Fibroblast of the conjunctiva (primary cell): ENCODE data around the gene HOXB3.
A peak's percentile ranks its signal among the peaks of the same experiment; 100 is the strongest.

Experiments
- DNase-seq: peaks from one replicate; pipeline ENCODE4 v3.0.0-alpha.2; 2010; ENCODE audit warnings: low read depth

HOXB3 gene

DNA sequence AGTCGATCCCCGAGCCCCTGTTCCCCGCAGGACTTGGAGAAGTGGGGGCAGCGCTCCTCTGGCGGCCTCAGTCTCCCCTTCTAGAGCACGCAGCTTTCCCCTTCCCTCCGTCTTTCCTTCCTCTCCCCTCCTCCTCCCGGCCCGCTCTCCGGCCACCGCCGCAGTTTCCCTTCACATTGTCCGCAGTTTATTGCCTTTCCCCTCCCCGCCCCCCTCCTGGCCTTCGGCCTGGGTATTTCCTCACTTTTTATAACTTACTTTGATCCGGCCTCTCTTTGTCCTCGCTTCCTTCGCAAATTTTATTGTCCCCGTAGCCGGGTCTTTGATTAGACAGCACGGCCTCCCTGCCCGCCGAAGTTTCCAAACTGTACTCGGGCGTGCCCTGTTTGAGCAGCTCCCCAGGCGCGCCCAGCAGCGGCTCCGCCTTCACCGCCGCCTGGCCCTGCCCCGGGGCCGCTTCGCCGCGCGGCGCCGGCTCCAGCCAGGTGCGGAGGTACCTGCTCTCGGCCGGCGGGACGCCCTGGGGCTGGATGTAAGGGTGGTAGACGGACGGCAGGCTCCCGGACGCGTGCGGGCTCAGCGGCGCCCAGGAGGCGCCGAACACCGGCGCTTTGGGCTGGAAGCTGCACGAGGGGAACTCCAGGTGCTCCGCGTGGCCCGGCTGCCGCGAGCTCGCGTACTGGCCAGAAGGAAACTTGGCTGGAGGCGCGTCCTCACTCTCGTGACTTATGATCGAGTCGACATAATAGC lies 35.6 kb upstream of the HOXB3 start:
- no peak for DNase-seq

DNA sequence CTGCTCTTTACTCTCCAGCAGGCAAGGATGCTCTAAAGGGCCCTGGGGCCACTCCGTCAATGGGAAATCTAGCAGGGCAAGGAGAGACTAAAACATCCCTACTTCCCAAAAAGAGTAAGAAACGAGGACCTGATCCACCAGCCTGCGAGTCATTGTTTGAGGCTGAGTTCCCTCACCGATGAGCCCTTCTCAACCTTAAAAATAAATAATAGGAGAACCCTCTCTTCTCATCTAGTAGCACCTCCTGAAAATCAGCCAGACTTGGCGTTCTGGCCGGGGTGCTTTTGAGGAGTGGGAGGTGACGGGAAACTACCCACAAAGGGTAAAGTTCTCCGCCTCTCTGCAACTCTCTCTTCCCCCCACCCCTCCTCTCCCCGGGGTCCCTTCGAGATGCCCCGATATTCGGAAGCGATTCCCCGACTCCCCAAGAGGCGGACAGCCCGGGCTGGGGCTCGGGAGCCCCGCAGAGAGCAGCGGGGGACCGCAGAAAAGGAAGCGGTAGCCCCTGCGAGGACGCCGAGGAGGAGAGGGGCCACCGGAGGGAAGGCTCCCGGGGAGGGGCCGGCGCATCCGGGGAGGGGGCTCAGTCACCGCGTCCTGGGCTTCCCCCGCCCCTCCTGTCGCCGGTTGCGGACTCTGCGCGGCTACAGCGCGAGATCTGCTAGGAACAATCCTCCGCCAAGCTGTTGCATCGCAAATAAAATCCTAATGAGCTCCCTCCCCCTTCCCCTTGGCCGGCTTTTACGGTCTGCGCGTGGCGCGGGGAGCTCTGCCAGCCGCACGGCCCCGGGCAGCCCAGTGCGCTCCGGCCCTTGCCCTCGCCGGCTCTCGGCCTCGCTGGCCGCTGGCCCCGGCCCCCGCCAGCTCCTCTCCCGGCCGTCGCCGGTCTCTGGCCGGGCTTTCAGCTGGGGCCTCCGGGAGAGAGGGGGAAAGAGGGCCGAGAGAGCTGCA lies 34.8 kb upstream of the HOXB3 start:
- no peak for DNase-seq

DNA sequence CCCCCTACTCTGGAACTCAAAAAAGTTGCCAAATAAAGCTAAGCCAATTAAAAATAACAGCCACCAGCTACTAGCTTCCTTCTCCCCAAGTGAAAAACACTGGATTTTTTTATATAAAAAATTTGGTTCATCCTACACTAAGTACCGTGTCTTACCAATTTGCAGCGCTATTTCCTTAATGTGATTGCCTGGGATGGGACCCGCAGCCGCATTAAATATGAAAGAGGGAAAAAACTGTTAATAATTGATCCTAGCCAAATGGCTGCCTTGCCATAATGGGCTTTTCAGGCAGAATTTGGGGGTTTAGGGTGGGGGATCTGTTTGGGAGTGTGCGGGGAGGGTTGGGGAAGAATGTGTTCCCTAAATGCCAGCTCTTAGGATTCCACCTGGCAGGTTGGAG lies 34.1 kb upstream of the HOXB3 start:
- no peak for DNase-seq

DNA sequence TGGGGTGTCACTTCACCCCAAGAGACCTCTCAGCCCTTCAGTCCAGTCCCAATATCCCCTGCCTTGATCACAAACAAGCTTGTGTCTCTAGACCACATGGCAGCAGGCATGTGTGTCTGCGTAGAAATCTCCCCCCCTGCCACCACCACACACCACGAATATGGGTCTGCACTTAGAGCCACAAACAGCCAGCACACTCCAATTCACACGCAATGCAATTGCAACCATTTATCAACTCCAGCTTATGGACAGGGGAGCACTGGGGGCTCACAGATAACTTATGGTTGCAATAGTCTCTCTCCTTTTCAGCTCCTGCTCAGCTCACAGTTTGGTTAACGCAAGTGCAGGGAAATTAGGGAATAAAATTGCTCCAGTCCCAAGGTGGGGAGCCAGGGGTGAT lies 33.5 kb upstream of the HOXB3 start:
- DNase-seq, result no peak

DNA sequence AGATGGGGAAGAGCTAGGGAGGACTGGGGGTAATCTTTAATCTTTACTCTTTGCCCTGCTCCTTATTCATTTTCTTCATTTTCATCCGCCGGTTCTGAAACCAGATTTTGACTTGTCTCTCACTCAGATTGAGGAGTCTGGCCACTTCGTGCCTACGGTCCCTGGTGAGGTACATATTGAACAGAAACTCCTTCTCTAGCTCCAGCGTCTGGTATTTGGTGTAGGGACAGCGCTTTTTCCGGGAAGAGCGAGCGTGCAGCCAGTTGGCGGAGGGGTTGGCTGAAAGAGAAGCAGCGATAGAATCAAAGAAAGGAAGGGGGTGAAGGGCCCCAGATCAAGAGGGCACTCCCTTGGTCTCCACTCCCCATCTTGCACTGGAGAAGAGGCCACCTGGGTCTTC lies 32.8 kb upstream of the HOXB3 start:
- no peak for DNase-seq

DNA sequence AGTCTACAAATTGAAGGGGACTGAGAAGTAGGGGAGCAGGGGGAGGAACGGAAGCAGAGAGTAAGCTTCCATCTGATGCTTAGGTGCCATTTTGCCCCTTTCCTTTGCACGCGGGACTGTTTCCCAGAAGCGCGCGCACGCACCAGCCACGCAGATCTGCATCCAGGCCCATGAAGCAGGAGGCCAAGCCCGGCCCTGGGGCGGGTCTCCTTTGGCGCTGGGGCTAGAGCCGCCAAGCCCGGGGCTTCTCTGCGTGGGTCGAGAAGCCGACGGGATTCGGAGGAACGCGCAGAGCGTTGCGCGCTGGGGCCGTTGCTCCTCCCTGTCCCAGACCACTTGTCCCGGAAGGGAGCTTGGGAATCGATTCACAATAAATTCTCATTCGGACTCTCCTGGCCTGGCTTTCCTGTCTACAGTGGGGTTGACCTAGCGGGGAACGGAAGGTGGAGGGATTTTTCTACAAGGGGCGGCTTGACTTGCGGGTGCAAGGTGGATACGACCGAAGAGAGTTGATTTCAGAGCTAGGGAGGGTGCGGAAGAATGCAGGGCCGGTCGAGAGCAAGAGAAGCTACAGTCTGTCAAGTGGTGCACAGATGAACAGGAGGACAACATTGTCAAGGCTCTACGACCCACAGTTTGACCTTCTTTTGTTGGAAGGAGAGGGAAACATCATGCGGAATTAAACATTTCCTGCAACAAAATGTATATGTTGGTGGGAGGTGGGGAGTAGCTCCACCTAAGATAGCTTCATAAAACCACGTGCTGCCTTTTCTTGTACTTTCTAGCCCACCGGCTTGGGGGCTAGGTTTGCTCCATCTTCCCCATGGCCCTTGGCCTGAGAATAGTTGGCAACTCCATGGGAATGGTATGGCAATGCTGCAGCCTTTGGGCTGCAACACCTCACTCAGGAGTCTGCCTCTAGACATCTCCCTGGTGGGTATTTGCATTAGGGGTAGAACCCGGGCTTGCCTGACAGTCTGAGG lies 31.7 kb upstream of the HOXB3 start:
- DNase-seq, result no peak

DNA sequence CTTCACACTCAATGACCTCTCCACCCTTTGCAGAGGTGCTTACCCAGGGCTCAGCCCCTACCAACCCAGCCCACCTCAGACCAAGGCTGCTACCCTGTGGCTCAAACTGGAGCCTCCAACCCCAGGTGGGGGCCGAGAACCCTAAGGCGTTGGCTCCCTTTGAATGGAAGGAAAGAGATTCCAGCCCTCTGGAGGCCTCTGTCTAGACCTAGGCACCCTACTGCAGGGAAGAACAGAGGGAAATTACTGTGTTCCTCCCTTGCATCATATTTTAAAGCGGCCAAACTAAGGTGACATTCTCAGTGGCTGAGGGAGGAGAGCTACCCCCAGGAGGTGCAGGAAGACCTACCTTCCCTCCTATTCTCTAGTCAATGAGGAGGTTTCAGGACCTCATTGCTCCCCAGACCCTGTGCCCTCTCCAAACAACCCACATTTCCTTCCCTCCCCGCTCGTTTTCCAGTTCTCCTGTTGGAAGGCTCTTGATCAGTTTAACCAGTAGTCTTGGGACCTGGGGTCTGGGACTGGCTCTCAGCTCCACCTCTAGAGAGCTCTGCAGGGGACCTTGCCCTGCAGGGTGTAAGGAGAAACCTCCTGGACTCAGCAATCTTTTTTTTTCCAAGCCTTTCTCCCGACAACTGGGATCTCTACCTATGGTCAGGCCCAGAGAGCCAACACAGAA lies 30.6 kb upstream of the HOXB3 start:
- no peak for DNase-seq

DNA sequence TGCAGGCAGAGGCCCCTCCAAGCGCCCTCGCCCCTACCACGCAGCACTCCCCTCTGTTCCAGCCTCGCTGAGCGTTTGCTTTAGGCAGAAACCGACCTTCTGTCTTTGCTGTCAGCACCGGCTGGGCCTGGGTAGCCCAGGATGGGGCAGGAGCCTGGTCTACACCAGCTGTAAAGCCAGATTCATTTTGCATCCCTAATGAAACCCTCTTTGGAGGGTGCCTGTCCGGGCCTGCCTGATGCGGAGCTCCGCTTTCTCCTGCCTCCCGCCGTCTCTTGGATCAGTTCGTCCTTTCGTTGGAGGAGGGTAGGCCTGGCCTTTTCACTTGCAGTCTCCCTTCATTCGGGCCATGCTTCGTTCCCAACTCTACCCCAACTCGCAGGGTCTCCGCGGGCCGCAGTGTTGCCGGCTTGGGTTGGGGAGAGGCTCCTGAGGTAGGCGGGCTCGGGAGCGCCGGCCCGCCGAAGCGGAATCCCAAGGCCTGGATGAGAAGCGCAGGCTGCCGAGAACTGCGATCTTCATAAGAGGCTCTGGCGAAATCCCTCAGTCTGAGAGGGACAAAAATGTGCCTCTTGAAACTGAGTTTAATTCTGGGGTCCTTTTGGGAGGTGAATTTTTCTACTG lies 29.9 kb upstream of the HOXB3 start:
- no peak for DNase-seq

DNA sequence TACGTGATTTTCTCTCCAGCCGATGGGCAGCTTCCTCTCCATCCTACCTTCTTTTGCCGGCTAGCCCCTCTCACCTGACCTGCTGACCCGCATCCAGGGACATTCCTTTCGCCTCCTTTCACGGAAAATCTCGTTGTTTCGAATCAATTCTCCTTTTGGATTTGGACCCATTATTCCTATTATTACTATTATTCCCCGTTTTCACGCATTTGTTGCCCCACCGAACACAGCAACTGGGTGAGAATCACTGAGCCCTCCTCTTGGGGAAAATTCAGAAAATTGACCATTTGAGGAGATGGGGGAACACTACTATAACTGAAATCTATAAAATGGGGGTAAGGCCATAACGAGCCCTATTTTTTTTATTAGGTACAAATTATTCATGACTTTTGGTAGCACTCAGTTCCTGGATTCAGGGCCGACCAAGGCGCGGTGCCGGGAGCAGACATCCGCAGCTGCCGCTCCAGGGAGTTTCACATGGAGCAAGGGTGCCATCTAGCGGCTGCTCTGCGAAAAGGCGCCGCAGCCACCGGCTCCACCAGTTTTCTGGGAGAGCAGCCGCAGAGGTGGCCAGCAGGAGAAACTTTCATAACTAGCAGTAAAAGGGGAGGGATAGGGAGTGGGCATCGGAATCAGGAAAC lies 28.3 kb upstream of the HOXB3 start:
- DNase-seq, result peak; percentile 49

DNA sequence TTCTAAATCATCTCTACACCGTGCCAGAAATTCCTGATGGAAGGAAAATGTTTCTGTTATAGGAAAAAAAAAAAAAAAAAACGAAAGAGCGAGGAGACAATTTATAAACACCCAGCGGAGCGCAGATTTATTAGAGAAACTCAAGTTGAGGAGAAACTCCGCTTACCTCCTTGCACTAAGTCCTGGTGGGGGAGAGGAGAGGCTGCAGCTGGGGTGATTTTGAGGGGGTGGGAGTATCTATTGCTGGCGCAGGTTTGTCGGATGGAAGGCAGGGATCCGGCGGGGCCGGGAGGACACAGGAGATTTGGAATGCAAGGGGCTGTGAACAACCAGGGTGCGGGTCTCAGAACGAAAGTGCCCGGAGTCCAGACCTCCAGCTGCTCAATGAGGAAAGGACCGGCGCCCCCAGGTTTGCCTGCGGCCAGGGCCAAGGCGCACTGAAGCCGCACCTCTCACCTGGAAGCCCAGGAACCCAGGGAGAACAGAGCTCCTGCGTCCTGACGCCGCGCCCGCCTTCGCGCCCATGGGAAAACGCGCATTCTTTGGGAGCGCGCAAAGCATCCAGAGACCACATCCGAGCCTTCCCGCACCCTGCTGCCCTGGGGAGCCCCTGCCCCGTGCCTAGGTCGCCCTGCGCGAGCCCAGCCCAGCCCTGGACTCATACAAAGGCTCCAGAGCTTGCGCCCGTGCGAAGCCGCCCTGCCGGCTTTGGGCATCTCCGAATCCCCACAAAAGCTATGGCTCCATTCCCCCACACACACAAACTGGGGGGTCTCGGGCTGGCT lies 27.6 kb upstream of the HOXB3 start:
- no peak for DNase-seq

DNA sequence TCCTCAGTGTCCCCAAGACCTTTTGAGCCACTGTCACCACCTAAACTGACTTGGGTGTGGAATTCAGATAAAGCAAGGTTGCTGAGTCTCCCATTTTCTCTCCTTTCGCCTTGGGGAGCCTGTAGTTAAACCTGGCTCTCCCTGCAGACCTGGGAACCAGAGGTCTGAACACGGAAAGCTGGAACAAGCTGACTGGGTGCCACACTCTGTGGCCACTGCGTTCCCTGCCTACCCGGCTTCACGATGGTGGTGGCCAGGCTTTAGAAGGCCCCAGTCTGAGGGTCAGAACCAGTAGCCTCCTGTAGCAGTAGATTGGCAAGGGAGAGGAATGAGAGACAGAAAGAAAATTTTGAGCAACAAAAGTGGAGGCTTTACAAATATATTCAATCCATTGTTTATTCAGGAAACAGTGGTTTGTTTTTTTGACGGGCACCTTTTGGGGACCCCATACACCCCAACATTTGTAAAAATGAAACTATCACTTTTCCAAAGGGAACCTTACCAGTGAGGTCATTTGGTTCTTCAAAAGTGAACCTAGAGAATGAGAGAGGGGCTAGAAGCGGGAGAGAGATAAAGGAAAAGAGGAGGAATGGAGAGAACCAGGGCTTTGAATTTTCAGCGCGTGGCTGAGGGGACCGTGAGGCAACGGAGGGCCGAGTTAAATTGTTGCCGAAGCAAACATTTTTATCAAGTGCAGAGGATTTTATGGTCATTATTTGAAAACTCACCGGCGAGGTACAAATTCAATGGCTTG lies 26.9 kb upstream of the HOXB3 start:
- DNase-seq, result no peak

DNA sequence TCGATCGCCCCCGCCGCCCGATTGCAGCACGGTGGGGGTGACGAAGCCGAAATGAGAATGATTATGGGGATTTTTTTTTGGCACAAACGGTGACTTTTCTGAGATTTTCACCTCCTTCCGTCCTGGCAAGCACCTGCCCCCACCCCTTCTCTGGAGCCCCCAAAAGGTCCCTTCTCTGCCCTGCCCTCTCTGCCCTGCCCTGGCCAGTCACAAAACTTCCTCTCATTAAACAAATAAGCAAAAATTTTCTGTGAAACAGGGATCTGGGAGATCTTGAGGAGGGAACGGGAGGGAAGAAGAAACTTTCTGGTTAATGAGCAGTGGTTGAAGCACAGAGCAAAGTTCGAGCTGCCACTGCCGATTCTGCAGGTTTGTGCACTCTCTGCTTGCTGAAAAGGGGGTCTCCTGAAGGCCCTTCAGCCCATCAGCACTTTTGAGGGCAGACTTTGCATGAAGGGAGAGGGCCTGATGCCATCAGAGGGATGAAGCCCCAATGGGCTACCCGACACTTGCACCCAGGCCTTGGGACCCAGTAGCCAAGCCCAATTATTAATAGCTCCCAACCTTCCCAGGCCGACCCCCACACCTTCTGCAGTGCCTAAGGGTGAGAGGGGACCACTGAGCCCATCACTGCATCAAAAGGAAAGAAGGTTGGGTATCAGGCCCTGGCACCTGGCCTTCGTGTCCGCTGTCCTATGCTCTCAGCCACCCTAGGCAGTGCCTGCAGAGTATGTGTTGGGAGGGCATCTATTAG lies 26.1 kb upstream of the HOXB3 start:
- DNase-seq, result no peak

DNA sequence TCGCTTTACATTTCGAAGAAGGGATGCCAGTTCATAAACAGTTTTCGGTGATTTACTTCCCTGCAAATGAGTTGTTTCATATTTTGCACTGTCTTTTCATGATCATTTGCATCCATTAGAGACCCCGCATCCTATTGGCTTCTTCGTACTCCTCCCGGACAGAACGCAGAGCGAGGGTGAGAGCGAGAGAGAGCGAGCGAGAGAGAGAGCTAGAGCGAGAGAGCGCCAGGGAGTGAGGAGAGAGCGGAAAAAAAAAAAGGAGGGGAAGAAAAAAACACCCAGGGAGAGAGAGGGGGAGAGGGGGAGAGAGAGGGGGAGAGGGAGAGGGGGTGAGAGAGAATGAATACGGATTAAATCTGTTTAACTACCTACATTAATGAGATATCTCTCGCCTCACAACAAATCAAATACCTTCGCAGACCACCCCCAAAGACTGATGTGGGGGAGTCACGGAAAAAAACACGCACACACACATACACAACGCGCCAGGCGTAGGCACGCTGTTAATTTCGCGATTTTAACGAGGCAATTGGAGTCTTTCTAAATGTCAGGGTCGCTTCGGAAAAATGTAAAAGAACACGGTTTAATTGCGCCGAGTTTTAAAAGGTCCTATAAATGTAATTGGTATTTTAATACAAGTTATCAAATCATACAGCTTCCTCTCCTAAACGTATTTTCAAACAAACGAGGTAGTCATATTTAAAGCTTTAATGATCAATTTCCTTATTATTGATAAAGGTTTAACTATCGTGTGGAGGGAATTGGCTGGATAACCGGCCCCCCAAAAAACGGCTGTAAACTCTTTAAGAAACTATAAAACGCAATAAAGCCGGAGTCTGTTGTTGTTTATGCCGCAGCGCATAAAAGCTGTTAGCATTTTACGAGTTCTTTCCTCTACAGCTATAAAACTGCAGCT lies 25.3 kb upstream of the HOXB3 start, which contains the start of gene HOXB8:
Gene HOXB8, minus strand, starts transcription at position 246 of the 916 bp plus-strand sequence. CDS start 588 bp downstream, outside the sequence.
- DNase-seq, result no peak

DNA sequence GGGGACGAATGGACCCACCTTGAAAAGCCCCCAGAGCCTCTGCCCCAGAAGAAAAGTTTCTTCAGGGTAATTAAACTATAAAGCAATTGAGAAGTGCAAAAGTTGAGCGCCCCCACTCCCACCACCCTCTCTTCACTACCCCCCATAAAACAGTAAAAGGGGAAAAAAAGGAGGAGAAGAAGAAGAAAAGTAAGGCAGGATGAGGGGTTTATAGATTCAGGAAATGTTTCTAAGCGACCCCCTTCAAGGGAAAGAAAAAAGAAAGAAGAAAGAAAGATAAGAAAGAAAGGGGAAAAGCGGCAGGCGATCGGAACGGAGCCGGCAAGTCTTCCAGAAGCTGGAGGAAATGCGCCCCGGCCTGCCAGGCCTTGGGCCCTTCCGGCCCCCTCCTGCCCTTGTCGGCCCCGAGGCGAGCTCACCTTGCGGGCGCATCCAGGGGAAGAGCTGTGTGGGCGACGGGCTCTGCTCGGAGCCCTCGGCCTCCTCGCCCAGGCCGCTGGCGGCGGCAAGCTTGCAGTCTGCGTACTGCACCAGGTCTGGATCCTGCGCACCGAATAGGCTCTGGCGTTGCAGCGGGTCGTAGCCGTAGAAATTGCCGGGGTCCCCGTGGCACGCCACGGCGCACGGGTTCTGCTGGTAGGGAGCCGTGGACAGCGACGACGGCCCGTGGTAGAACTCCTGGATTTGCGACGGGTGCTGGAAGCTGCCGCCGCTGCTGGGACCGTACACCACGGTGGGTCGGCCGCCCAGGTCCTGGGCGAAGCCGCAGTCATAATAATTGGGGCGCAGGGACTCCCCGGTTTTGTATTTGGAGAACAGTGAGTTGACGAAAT lies 24.0 kb upstream of the HOXB3 start:
- no peak for DNase-seq

DNA sequence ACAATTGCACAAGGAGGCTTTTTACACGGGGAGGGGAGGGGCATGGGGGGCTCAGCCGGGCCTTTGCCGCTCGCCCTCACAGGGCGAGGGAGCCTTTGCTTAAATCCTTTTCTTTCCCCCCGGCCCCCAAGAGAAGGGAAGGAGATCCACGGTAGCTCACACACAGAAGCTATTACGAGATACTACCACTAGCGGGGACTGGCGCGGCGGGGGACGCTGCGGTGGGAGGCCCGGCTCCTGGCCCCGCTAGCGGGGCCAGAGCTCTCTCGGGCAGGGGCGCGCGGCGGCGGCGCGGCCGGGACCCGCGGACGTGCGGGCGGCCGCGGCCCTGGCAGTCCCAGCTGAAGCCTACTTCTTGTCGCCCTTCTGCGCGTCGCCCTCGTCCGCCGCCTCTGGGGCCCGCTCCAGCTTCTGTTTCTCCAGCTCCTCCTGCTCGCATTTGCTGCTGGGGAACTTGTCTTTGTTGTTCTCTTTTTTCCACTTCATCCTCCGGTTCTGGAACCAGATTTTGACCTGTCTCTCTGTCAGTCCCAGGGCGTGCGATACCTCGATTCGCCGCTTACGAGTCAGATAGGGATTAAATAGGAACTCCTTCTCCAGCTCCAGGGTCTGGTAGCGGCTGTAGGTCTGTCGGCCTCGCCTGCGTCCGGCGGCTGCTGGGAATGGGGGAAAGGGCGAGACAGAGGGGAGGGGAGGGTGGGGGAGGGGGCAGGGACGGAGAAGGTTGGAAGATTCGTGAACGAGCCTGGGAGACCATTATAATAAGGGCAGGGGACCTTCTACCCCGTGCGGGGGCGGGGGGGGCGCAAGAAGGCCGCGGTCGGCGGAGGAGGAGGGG lies 23.0 kb upstream of the HOXB3 start:
- no peak for DNase-seq
